Measurements from ENCODE around the gene UBL7. TPM values are rescaled to one million over a fixed set of nuclear protein-coding genes. Genes with fewer than 3 reads are reported as not detected.

Gene UBL7
- total and polyA plus RNA-seq, 8 donors = 32.7 to 68.3 (median 60.1) TPM

DNA sequence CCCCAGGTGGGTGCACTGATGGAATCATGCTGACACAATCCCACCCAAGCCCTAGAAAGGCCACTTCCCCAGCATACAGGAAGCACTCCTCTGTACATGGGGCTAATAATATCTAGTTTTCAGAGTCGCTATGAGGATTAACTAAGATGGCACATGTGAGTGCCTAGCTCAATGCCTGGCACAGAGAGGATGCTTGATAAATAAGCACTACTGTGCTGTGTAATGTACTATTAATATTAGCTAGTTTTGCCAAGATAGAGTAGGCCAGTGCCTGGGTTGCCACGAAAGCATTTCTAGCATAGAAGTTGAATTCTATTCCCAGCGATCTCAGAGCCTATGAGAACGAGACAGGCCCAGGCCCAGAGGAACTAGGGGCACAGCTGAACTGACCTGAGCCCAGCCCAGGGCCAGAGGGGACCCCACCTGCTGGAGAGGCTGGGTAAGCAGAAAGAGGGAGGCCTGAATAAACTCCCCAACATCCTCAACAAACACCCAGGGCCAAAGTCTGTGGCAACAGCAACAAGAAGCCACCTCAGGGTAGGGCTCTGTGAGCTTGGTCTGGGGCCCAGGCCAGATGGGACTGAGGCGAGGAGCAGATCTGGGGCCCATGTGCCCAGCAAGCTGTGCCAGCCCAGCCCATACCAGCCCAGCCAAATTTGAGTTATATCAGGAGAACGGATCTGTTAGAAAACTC, 19.6 kb downstream of the UBL7 start:
- peak in 1 of 4 donors; percentile 24 for DNase-seq
- Histone ChIP-seq H3K4me3 (no peak overlapping the region), H3K27me3 (no peaks in the 10 kb centered on the region), H3K27ac (no peak overlapping the region), H3K36me3 (peaks cover 0 to 21% of the 10 kb centered on the region in 2 donors), H3K4me1 (no peaks in the 10 kb centered on the region), H3K9me3 (no peaks in the 10 kb centered on the region)
- TF ChIP-seq, protein P1, sequence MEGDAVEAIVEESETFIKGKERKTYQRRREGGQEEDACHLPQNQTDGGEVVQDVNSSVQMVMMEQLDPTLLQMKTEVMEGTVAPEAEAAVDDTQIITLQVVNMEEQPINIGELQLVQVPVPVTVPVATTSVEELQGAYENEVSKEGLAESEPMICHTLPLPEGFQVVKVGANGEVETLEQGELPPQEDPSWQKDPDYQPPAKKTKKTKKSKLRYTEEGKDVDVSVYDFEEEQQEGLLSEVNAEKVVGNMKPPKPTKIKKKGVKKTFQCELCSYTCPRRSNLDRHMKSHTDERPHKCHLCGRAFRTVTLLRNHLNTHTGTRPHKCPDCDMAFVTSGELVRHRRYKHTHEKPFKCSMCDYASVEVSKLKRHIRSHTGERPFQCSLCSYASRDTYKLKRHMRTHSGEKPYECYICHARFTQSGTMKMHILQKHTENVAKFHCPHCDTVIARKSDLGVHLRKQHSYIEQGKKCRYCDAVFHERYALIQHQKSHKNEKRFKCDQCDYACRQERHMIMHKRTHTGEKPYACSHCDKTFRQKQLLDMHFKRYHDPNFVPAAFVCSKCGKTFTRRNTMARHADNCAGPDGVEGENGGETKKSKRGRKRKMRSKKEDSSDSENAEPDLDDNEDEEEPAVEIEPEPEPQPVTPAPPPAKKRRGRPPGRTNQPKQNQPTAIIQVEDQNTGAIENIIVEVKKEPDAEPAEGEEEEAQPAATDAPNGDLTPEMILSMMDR (IDR thresholded peaks at IDR 0.05) = no peak
- no peak for ATAC-seq
- intact Hi-C loops (cut with DNase I) = no loop called here

DNA sequence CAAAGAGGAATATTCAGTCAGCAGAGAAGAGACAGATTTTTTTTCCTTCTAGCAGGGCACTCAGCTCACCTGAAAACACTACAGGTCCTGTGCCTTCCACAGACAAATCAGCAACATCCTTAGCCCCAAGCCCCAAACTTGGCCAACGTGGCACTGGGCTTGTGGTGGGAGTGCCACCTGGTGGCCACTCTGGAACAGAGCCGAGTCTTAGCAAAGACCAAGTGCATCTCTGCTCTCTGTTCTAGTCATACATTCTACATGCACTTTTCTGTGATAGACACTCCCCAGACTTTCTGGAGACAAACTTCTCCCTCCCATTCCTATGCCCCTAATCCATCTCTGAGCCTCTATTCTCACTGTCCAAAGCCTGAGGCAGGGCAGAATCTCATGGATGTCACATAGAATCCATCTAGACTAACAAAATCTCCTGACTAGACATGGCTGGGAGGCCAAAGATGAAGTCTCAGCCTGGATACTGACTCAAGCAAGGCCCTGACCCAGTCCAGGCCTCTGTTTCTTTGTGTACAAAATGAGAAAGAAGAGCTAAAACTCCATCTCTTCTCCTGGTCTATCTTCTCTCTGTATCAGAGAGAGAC, 22.1 kb downstream of the UBL7 start:
- TF ChIP-seq, protein P1 (IDR thresholded peaks at IDR 0.05) = peak; percentile 89 to 93
- ATAC-seq (peak; percentile 81), DNase-seq (peak; percentile 60 to 93 (median 74))
- Histone ChIP-seq H3K27ac (no peak overlapping the region), H3K4me3 (no peak overlapping the region), H3K27me3 (no peaks in the 10 kb centered on the region), H3K36me3 (no peaks in the 10 kb centered on the region), H3K9me3 (no peaks in the 10 kb centered on the region), H3K4me1 (peaks cover 0 to 8% of the 10 kb centered on the region in 2 donors)
- intact Hi-C loops (cut with DNase I) = loop anchor here (5.0 kb wide), 1 partner anchor 57 kb away; no protein-coding TSS in a partner anchor

DNA sequence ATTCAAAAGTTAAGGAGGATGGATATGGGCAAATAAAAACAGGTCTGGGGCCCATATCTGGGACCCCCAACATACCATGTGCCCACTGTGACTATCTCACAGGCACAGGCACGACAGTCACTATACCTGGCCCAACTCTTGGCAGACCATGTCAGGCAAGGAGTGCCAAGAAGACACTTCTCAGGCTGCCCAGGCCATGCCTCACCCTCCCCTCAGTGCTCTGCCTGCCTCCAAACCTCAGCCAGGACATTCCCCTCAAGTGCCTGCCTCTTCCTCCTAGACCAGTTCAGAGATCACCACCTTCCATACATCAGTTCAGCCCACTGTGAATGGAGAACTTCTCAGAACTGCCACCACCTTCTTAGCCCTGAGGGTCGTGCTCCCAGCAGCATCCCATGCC, 22.8 kb downstream of the UBL7 start:
- H3K27me3 ChIP-seq = peaks cover 1 to 5% of the 10 kb centered on the region in 2 donors
- H3K27ac ChIP-seq = no peak overlapping the region
- DNase-seq = no peak
- ATAC-seq = no peak
- peaks cover 0 to 13% of the 10 kb centered on the region in 2 donors for H3K4me1 ChIP-seq
- no peaks in the 10 kb centered on the region for H3K36me3 ChIP-seq
- TF ChIP-seq, protein P1 (IDR thresholded peaks at IDR 0.05) = no peak
- H3K9me3 ChIP-seq = no peaks in the 10 kb centered on the region
- H3K4me3 ChIP-seq = no peak overlapping the region
- intact Hi-C loops (cut with DNase I) = loop anchor here (5.0 kb wide), 1 partner anchor 56 kb away; no protein-coding TSS in a partner anchor

DNA sequence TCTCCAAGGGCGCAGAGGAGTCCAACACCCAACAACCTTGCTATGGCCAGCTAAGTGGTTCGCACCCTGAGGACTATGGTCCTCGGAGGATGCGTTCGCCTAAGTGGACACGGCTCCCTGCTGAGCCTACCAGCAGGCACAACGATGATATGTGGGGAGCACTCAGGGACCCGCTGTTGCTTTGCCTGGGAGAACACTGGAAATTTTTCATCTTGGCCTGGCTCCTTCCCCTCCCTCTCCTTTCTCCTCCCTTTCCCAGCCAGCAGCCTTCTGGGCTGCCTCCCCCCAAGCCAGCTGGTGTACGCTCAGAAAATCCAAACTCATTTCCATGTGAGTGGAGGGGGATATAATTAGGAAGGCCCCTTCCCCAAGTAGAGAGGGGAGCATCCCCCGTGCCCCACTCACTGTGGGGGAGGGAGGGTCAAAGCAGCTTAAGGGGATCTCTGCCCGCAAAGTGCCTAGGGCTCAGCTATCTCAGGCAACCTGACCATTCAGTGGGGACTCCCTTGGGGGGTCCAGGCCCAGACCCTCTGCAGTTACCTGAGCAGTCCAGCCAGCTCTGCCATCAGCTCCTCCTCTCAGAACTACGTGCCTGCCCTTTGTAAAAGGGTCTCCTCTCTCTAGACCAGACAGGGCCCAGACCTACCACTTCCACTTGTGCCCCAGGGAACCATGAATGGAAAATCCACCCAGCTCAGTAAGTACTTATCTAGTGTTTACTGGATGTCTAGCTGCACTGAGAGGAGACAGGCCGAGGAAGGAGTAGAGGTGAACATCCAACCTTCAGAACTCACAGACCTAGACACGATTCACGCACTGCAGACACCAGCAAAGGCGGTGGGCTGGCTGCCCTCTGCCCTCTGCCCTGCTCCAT, 26.5 kb downstream of the UBL7 start:
- intact Hi-C loops (cut with DNase I) = loop anchor here (5.0 kb wide), 1 partner anchor 52 kb away; no protein-coding TSS in a partner anchor
- H3K27me3 ChIP-seq = peaks cover 10 to 37% of the 10 kb centered on the region in 2 donors
- ATAC-seq (no peak), DNase-seq (peak in 2 of 4 donors; percentile 14 to 34)
- H3K4me1 ChIP-seq = peaks cover 0 to 33% of the 10 kb centered on the region in 2 donors
- no peaks in the 10 kb centered on the region for H3K9me3 ChIP-seq
- H3K4me3 ChIP-seq = peak overlapping the region; percentile 56 to 70
- H3K27ac ChIP-seq = peak overlapping the region; percentile 37 to 75
- TF ChIP-seq, protein P1 (IDR thresholded peaks at IDR 0.05) = no peak
- no peaks in the 10 kb centered on the region for H3K36me3 ChIP-seq
